Cardiac fibroblast (primary cell): ENCODE data around the gene HOXD11.
A peak's percentile ranks its signal among the peaks of the same experiment; 100 is the strongest.

Source experiments
- DNase-seq, 2 donors: peaks; one replicate each; pipeline versions ENCODE4 v3.0.0 to v3.0.0-alpha.2; 2010; ENCODE audit warnings: low read depth in 2 of 2
- H3K4me3 ChIP-seq, 2 donors: replicated peaks in 1 of 2; 1 replicate in 1 of 2; 2 replicates in 1 of 2; pipeline ENCODE4 v1.5.1; 2011; ENCODE audit warnings: low read depth in 2 of 2, low read length in 2 of 2, mild to moderate bottlenecking in 2 of 2, moderate library complexity in 1 of 2
- CTCF ChIP-seq: IDR thresholded peaks from one replicate; pipeline ENCODE4 v1.5.1; 2011; ENCODE audit warnings: low read depth, mild to moderate bottlenecking, low read length, inconsistent platforms

Gene HOXD11

GRCh38 chr2:176085861-176086771 is 21.0 kb upstream of the HOXD11 start:
- H3K4me3 ChIP-seq, result no peak overlapping the region
- DNase-seq, result peak; percentile 38 to 50
- TF ChIP-seq CTCF, result peak; percentile 37

GRCh38 chr2:176087330-176088047 is 19.6 kb upstream of the HOXD11 start:
- H3K4me3 ChIP-seq, result no peak overlapping the region
- TF ChIP-seq CTCF, result no peak
- no peak for DNase-seq

- H3K4me3 ChIP-seq, result peak overlapping the region in 1 of 2 donors; percentile 13
- peak; percentile 78 for TF ChIP-seq CTCF
- DNase-seq, result peak; percentile 46
Observed at GRCh38 chr2:176088048-176088936, 18.8 kb upstream of the HOXD11 start.

- no peak for TF ChIP-seq CTCF
- no peak overlapping the region for H3K4me3 ChIP-seq
- no peak for DNase-seq
Observed at GRCh38 chr2:176088937-176089842, 17.9 kb upstream of the HOXD11 start.

- H3K4me3 ChIP-seq, result no peak overlapping the region
- no peak for DNase-seq
- no peak for TF ChIP-seq CTCF
Observed at GRCh38 chr2:176089843-176090395, 17.2 kb upstream of the HOXD11 start.
